ENCODE data around the gene TNC.
A peak's percentile ranks its signal among the peaks of the same experiment; 100 is the strongest.
"Not testable (repeated sequence)": the region's sequence is repeated elsewhere in the genome, so short reads cannot be mapped to it uniquely, and the experiment has no call there.

Gene TNC

DNA sequence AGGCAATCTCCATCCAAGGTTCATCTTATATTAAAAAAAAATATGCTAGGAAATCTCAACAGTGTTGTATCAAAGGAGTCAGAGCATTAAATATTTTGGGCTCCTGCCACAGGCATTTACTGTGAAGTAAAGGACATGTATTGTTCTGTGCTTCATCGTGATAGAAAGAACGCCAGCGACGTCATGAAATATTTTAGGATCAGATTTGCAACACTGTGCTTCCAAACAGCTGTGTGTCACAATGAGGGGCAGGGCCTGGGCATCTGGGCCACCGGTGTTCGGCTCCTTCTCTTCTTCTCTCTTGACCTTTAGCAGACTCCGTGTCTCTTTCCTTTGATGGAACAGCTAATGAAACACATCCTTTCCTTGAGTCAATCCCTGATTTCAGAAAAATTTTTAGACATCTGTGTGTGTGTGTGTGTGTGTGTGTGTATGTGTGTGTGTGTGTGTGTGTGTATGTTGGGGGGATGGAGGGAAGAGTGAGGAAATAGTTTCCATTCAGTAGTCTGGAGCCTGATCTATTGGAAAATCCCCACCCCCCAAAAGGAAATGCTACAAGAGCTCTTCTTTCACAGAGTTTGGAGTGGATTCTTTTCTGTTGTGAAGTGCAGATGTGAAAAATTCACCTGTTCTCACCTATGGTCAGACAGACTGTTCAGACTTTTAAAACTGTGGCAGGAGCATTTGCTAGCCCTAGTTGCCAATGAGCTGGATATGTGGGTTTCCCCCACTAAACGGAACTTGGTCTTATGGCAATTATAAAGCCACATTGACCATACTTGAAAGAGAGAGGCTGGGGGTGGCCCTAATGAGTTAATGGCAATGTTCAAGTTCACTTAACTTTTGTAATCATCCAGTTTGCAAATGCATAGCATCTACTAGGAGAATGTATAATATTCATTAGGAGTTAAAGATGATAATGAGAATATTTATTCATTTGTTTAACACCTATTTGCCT is 18.1 kb upstream of the TNC start:
- DNase-seq (ENCODE audit: low read depth, low spot score): no peak

DNA sequence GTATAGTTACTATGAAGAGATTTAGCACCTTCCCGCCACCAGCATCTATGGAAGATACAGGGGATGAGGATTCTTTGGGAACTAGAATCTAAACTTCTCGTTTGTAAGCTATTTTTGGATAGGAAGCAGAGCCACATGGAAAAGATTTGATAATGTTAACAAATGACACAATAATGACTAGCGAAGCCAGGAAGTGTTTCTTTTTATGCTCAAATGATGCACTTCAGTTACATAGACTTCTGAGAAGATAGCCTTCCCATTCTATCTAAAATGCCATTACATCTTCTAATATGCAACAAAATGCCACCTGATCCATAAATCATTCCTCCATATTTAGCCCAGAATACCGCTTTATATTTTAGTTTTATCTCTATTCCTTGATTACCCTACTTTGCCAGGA is 17.0 kb upstream of the TNC start:
- no peak for DNase-seq (ENCODE audit: low read depth, low spot score)

DNA sequence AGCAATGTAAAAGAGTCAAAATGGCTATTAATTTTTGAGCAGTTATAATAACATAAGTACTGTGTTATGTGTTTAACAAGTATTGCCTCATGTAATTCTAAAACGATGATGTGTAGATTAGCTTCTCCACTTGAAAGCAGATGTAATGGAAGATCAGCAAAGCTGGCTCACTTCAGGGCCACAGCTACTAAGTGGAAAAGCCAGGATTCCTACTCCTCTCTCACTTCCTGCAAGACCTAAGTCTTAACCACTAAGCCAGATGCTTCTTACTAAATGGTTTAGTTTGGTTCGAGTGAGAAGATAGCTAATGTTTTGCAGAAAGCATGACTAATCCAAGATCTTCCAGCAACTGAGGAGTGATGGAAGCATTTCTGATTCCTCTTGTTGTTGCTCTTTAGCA is 15.7 kb upstream of the TNC start:
- no peak for DNase-seq (ENCODE audit: low read depth, low spot score)

DNA sequence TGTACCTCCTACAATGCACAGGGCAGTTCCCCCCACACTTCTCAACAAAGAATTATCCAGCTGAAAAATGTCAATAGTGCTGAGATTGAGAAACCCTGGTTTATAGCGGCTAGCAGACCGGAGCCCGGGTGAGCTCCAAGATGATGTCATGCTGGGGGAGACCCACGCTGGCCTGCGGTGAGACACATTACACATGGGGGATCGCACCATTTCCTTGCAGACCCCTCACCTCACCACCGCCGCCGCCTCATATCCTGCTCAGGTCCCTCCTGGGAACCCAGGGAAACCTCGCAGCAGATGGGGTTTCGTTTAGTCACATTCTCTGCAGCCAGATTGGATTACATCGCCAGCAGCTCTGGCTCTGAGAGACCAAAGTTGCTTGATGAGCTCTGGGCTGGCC is 14.7 kb upstream of the TNC start:
- DNase-seq (ENCODE audit: low read depth, low spot score): no peak

DNA sequence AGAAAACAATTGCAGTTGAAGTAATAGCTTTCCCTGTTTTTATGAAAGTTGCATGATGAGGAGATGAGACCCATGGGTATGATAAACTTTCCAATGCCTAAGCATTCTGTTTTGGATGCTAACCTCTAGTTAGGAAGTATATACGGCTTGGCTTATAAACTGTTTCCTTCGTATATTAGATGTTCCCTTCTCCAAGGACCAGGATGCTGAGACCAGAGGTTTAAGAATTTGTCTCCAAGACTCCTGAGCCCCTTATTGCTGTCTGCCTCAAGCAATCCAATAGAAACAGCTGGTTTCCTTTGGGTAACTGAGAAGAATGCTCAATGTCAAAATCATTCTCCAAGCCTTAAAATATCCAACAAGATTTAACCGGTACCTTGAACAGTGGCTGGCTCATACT is 12.2 kb upstream of the TNC start:
- no peak for DNase-seq (ENCODE audit: low read depth, low spot score)

DNA sequence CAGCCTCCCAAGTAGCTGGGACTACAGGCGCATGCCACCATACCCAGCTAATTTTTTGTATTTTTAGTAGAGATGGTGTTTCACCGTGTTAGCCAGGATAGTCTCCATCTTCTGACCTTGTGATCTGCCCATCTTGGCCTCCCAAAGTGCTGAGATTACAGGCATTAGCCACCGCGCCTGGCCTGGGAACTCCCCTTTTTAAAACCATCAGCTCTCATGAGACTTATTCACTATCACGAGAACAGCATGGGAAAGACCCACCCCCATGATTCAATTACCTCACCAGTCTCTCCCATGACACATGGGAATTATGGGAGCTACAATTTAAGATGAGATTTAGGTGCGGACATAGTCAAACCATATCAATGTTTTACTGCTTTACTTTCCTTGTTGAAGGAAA is 10.8 kb upstream of the TNC start:
- DNase-seq (ENCODE audit: low read depth, low spot score): not testable (repeated sequence)

DNA sequence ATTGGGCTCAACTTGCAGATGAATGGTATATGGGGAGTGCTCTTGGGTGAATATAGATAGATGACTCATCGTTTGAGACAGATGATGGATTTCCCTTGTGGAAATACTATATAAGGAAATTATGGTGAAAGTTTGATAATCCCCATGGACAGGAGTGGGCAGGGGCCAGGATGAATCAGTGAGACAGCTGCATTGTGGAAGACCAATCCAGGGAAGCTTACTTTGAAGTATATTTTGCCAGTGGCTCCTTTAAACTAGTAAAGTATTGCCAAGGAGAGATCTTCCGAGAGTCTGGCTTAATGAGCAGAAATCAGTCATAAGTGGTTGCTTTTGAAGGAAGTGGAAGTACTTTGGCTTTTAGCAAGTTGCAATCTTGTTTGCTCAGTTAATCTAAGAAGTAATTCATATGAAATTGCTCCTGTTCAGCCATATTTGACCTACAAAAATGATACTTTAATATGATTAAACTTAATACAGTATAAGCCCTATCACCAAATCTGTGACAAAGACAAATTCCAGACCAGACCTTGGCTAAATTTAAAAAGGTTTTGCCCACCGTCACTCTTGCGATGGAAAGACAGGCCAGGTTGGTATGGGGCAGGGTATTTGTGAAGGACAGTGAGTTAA is 9.3 kb upstream of the TNC start:
- DNase-seq (ENCODE audit: low read depth, low spot score): peak; percentile 36

DNA sequence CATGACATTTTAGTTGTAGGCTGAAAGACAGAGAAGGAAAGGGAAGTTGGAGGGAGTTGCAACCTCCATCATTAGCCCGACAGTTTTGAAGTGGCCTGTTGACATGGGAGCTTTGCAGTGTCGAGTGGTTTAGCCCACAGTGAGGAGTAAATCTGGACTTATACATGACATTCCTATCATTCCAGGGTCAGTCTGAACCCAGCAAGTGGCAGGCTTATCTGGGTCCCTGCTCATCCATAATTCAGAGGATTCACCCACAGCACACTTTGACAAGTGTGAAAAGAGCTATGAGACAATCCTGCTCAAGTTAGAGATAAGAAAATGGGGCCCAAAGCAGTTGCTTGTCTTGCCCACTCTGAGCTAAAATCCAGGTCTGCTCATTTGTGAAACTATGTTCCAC is 8.4 kb upstream of the TNC start:
- DNase-seq (ENCODE audit: low read depth, low spot score): peak; percentile 17

DNA sequence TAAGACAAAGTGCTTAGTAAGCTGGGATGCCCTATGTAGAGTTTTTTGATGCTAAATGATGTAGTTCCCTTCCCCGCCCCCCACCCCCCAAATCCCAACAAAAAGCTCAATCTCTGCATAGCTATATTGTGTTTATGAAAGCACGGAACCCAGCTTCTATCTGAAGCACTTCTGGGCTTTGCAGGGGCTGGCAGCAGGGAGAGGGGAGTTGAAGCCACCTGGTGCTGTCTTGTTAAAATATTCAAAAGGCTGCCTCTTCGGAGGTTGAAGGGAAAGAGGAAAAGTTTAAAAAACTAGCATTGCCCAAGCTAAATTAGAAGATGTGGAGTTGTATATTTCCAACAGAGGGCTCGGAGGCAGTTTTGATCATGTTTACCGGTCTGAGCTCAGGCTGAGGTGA is 5.0 kb upstream of the TNC start:
- DNase-seq (ENCODE audit: low read depth, low spot score): no peak

DNA sequence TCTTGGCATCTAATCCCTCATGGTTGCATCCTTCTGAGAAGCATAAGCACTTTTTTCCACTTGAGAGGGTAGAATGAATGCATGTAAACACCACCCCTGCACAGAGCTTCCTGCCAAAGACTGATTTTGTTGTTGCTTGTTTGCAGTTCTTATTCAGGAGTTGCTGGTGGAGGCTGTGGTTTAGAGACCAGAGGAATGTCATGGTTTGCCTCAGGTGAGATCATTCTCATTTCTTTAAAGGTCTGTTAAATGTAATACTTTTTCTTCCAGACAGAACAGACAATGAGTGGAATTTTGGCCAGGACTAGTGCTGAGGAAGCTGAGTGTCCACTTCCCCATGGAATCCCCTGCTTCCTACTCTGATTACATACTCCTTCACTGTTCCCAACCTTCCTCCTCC is 3.2 kb upstream of the TNC start:
- DNase-seq (ENCODE audit: low read depth, low spot score): peak; percentile 91

DNA sequence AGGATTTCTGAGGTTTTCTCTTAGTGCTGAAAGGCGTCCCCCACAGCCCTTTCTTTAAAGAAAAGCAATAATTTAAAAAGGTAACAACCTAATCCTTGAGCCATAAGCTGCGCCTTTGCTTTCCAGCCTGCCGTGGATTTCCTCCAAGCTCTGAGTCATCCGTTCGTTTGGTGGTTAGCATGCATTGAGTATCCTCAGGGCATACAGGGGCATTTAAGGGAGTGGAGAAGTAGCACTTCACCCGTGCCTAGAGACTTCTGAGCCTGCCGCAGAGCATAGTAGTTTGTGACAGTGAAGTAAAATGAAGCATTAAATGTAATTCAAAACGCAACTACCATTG is 892 bp upstream of the TNC start:
- peak; percentile 95 for DNase-seq (ENCODE audit: low read depth, low spot score)

DNA sequence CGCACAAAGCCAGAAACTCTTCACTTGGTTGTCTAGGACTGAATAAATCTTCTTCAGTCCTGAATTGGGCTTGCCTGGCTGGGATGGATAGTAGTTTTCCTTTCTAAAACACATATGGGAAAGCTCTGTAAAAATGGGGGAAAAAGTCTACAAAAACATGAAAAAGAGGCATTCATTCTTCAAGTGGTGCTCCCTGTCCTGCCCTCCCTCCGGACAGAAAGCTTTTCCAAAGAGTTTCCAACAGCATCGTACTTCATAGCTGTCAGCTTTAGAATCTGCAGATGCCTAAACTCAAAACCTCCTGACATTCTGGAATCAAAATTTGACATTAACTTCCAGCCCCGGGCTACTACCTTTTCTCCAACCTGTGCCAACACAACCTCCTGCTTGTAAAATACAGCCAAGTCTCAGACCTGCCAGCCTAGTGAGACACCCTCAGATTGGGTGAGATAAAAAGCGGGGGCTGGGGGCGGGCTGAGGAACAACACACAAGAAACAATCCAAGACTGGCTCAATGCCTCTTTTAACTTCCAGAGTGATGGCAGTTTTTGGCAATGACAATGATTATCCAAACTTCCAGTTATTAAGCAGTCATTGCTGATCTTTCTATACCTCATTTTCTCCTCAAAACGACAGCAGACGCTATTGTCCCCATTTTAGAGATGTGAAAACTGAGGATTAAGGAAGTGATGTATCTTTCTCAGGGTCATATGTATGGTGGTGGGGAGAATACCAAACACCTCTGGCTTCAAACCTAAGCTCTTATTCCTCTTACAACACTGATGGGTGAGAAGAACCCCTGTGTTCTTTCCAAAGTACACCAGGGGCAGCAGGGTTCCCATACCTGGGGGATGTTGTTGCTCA is 1.3 kb downstream of the TNC start:
- peak; percentile 31 for DNase-seq (ENCODE audit: low read depth, low spot score)

DNA sequence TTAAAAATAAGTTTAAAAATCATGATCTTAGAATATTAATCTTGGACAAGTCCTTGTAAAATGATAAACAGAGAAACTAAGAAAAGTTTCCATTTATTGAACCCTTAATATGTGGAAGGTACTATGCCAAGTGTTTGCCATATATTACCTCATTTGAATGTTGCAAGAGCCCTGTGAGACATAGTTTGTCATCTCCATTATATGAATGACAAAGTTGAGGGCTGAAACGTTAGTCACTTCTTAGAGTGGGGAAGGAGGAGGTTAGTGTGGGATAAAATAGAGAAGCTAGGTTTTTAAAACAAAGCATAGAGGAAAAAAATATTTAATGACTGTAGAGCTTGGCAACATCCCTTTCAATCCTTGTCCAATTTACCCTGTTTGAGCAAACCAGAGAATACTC is 2.0 kb downstream of the TNC start:
- DNase-seq (ENCODE audit: low read depth, low spot score): peak; percentile 46

DNA sequence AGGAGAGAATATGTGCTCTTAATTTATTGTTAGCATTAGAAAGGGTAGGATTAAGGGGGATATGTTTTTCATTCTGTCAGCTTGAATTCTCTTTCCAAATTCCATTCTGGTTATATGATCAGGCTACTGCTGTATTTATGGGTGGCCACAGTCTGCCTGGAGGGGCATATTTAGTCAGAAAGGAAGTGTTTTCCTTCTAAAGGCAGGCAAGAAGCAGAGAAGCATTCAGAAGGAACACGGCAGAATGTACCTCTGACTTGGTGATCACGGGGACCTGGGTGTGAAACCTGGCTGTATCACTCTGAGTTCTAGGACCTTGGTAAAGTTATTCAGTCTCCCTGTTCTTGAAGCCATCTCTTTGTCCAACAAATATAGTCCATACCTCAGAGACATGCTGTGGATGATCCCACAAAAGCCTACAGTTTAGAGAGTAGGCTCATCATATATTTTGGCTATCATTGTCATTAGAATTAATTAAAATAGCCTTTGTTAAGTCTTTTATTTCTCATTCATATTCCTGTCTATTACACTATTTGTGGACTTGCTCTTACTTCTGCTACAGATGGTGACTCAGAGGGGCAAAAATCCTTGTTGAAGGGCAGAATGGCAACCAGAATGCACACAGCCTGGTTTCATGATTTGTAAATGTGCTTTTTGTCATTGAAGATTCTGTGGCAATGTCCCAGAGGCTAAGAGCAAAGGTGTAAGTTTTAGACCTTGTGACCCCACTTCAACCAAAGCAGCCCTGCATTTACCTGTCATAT is 2.7 kb downstream of the TNC start:
- peak; percentile 58 for DNase-seq (ENCODE audit: low read depth, low spot score)

DNA sequence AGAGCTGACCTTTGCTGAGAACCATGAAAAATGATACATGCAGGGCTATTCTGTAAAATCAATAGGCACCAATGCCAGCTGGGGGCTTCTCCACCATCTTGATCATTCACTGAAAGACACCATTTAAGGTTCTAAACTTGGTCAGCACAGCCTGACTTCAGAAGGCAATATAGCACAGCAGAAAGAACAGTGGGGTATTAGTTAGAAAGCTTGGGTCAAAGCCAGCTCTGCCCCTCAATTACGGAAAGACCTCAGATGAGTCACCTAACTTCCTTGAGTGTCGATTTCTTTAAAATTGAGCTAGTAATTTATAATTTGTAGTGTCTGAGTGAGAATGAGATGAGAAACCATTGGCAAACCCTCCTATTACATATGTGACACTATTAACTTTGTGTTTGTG is 3.4 kb downstream of the TNC start:
- DNase-seq (ENCODE audit: low read depth, low spot score): peak; percentile 40

DNA sequence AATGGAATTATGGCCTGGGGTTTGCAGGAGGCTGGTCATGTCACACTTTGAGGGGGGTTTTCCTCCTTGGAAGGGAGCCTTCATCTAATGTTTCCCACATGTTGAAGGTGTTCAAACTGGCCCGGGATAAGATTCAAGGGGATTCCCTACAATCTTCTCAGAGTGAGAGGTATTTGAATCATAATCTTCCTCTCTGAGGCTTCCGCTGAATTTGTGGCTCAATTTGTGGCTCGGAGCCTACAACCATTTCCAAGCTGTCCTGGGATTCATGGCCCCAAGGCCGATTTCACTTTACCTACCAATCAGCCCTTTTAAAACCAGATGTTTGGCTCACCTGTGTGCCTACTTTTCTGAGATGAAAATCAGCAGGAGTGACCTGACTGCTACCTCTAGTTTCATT is 3.9 kb downstream of the TNC start:
- DNase-seq (ENCODE audit: low read depth, low spot score): no peak

DNA sequence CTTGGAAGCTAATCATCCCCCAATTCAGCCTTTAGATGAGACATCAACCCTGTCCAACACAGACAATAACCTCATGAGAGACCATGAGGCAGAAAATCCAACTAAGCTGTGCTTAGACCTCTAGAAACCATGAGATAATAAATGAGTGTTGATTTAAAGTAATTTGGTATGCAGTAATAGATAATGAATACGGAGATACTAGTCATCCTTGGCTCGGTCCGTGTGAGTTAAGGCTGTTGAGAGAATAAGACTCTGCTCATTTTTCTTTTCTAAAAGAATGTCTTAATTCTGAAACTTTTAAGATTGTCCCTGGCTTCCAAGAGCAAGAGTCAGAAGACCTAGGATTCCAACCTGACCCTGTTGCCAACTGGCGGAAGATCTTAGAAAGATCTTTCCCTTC is 6.1 kb downstream of the TNC start:
- no peak for DNase-seq (ENCODE audit: low read depth, low spot score)

DNA sequence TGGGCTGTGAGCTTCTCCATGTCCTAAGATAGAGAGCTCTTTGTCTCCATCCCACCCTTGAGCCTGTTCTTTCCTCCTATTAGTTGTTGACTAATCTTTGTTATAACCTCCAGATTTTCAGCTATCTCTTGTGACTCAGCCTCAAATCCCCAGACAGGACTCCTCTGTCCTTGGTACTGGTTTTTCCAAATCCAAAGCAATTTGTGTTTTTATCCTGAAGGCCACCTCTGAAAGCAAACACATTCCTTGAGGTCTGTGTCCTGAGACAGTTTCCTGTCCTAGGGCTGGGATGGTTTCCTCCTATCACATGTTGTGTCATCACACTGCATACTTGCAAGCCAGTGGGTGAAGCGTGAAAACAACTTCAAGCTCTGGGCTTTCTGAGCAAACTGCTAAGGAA is 8.5 kb downstream of the TNC start:
- DNase-seq (ENCODE audit: low read depth, low spot score): peak; percentile 67

DNA sequence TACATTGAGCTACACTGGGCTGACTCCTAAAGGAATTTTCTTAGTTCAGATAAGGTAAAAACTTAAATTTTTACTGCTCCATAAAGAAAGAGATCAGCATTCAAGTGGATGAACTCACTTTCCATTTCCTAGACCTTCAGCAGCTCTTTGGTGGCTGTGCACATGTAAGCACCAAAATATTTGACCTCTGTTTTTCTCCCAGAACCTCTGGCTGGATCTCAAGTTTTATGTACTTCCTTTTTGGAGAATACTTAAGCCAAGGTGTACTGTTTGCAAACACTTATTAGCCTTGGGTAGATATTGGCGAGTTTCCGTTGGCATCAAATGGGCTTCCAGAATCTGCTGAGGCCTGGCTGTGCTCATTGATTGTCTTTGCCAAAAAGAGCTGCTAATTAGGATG is 10.3 kb downstream of the TNC start:
- no peak for DNase-seq (ENCODE audit: low read depth, low spot score)

DNA sequence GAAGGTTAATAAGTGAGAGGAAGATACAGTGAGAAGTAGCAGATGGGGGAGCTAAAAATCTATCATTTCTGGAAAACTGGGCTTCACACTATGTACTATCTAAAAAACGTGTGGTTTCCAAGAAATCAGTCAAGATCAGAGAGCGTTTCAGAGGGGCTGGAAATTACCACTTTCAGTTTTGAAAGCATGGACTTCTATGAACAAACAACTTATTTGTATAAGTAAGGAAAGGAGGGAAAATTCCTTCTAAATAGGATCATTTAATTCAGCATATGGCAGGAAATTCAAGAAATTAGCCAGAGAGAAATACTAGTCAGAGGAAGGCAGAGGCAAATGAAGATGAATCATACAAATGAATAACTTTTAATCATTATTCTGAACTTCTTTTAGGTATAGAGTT is 11.3 kb downstream of the TNC start:
- no peak for DNase-seq (ENCODE audit: low read depth, low spot score)

DNA sequence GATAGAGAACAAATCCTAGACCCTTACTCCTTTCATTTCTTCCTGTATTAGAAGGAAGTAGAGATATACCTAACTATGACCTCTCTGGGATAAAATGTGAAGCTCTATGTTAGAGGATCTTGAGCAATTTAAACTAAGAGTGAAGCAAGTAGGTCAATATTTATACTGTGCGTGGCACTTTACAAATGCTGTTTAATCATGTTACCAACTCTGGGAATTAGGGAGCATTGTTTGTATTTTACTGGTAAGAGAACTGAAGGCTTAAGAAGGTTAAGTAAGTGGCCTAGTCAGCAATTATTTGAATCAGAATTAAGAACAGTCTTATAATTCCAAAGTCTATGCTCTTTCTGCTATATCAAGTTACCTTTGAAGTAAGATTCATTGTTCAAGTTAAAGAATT is 12.0 kb downstream of the TNC start:
- no peak for DNase-seq (ENCODE audit: low read depth, low spot score)

DNA sequence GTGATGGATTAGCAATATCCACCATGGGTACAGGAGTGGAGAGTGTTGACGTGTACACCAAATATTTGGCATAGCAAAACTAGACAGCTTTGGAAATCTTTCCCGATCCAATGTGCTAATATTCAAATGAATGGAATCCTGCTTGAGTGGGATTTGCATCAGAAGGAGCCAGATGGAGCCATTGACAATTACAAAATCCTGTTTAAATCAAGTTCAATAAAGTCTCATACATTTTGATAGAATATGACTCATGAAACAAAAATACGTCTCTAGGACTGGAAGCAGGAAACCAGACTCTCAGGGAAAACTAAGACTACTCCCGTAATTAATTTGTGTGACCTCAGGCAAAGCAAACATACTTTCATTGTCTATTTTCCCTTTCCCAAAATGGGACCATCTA is 13.0 kb downstream of the TNC start:
- peak; percentile 46 for DNase-seq (ENCODE audit: low read depth, low spot score)
